CD14-positive monocyte (primary cell): ENCODE measurements around the gene PRKN. TPM values are rescaled to one million over a fixed set of nuclear protein-coding genes. Genes with fewer than 3 reads are reported as not detected.

ENCODE experiments used
- DNase-seq, 3 donors: peaks; one replicate each; pipeline ENCODE4 v3.0.0-alpha.2; 2011 to 2022
- H2AFZ ChIP-seq: 2 replicates; pipeline ENCODE4 v1.6.0; 2012; ENCODE audit warnings: mild to moderate bottlenecking, low read depth, low read length, inconsistent platforms; ENCODE audit not compliant: insufficient read depth, poor library complexity, severe bottlenecking
- H3K27ac ChIP-seq, 2 donors: 1 replicate in 1 of 2; 2 replicates in 1 of 2; pipeline ENCODE4 v1.5.1; 2012 to 2013; ENCODE audit warnings: low read length in 2 of 2, control low read depth in 1 of 2, inconsistent platforms in 1 of 2, low read depth in 1 of 2, mild to moderate bottlenecking in 1 of 2
- H3K27me3 ChIP-seq, 2 donors: one replicate each; pipeline versions ENCODE4 v1.6.0 to v1.6.1; 2011 to 2013; ENCODE audit warnings: low read length in 2 of 2; ENCODE audit not compliant: control insufficient read depth in 2 of 2, insufficient read depth in 2 of 2
- H3K36me3 ChIP-seq, 2 donors: replicated peaks in 1 of 2; 1 replicate in 1 of 2; 2 replicates in 1 of 2; pipeline versions ENCODE4 v1.5.1 to v1.6.1; 2012 to 2013; ENCODE audit warnings: low read length in 2 of 2, control low read depth in 1 of 2, inconsistent platforms in 1 of 2, mild to moderate bottlenecking in 1 of 2; ENCODE audit not compliant: insufficient read depth in 2 of 2, control insufficient read depth in 1 of 2
- H3K4me1 ChIP-seq, 2 donors: 1 replicate in 1 of 2; 2 replicates in 1 of 2; pipeline versions ENCODE4 v1.5.1 to v1.6.1; 2012 to 2013; ENCODE audit warnings: low read length in 2 of 2, control low read depth in 1 of 2, inconsistent platforms in 1 of 2, mild to moderate bottlenecking in 1 of 2, moderate library complexity in 1 of 2; ENCODE audit not compliant: insufficient read depth in 2 of 2, control insufficient read depth in 1 of 2
- H3K4me2 ChIP-seq: replicated peaks from 2 replicates; pipeline ENCODE3; 2012; ENCODE audit warnings: low read length, moderate library complexity, mild to moderate bottlenecking; ENCODE audit not compliant: poor library complexity, severe bottlenecking; ENCODE audit errors: extremely low read depth
- H3K4me3 ChIP-seq, 3 experiments: fragments of 200-600 bp in 1 of 3; sonication (generic) in 1 of 3; replicated peaks in 1 of 3; 1 replicate in 2 of 3; 2 replicates in 1 of 3; pipeline ENCODE4 v1.5.1; 2011 to 2013; ENCODE audit warnings: low read length in 3 of 3, mild to moderate bottlenecking in 3 of 3, control low read depth in 2 of 3, low read depth in 2 of 3, inconsistent platforms in 1 of 3, moderate library complexity in 1 of 3
- H3K79me2 ChIP-seq: 2 replicates; pipeline ENCODE4 v1.6.0; 2012; ENCODE audit warnings: mild to moderate bottlenecking, control low read depth, inconsistent platforms, low read length, moderate library complexity; ENCODE audit not compliant: insufficient read depth
- H3K9ac ChIP-seq: 2 replicates; pipeline ENCODE4 v1.6.0; 2017; ENCODE audit warnings: low read length, mild to moderate bottlenecking; ENCODE audit not compliant: insufficient read depth, poor library complexity, severe bottlenecking
- H3K9me3 ChIP-seq, 2 donors: replicated peaks in 1 of 2; 1 replicate in 1 of 2; 2 replicates in 1 of 2; pipeline versions ENCODE4 v1.5.1 to v1.6.1; 2012 to 2013; ENCODE audit warnings: low read length in 2 of 2, control low read depth in 1 of 2; ENCODE audit not compliant: control insufficient read depth in 1 of 2, insufficient read depth in 1 of 2
- H4K20me1 ChIP-seq: 2 replicates; pipeline ENCODE4 v1.6.0; 2012; ENCODE audit warnings: mild to moderate bottlenecking, low read length, control low read depth, moderate library complexity; ENCODE audit not compliant: insufficient read depth
- H3K27ac Mint-ChIP-seq, 7 donors: one replicate each; pipeline ENCODE4 v1.8.0; 2020; ENCODE audit warnings: mild to moderate bottlenecking in 7 of 7, mixed read lengths in 7 of 7, moderate library complexity in 6 of 7, inconsistent platforms in 2 of 7
- H3K27me3 Mint-ChIP-seq, 3 donors: one replicate each; pipeline ENCODE4 v1.8.0; 2021 to 2022; ENCODE audit warnings: low read depth in 3 of 3, mild to moderate bottlenecking in 3 of 3, mixed read lengths in 3 of 3, moderate library complexity in 3 of 3, inconsistent platforms in 1 of 3
- H3K36me3 Mint-ChIP-seq, 2 donors: one replicate each; pipeline ENCODE4 v1.8.0; 2020; ENCODE audit warnings: mixed read lengths in 2 of 2, inconsistent platforms in 1 of 2, mild to moderate bottlenecking in 1 of 2
- H3K4me1 Mint-ChIP-seq: one replicate; pipeline ENCODE4 v1.8.0; 2020; ENCODE audit warnings: mild to moderate bottlenecking, mixed read lengths
- H3K4me3 Mint-ChIP-seq, 2 donors: one replicate each; pipeline ENCODE4 v1.8.0; 2020; ENCODE audit warnings: mild to moderate bottlenecking in 2 of 2, mixed read lengths in 2 of 2, moderate library complexity in 1 of 2
- H3K9me3 Mint-ChIP-seq, 7 donors: one replicate each; pipeline ENCODE4 v1.8.0; 2020 to 2022; ENCODE audit warnings: mixed read lengths in 7 of 7, mild to moderate bottlenecking in 6 of 7, moderate library complexity in 6 of 7, inconsistent platforms in 2 of 7
- whole genome bisulfite sequencing: methylation state at CpG from one replicate; pipeline ENCODE4 v1.1.5; 2013; ENCODE audit warnings: missing lambda C conversion rate; ENCODE audit not compliant: insufficient coverage; 5-methylcytosine and 5-hydroxymethylcytosine counted together
- intact Hi-C, 2 donors: fragments of 100-400 bp; cut with micrococcal nuclease; formaldehyde crosslinking; loops; one replicate each; pipeline versions ENCODE4 v1.15.0 to v1.15.1; 2023
- polyA plus RNA-seq, 3 donors: library from polyadenylated mRNA; depleted of rRNA in 1 of 3; unstranded in 2 of 3; stranded (reverse) in 1 of 3; fragments of 300-500 nt in 2 of 3; fragments of >200 nt in 1 of 3; fragmentation: Illumina TruSeq in 2 of 3; gene quantifications; 1 replicate in 2 of 3; 2 replicates in 1 of 3; pipeline ENCODE4 v1.2.3, GENCODE V29; 2012 to 2021
- TF ChIP-seq, protein P1 (sequence below): fragments of 200-600 bp; IDR thresholded peaks from one replicate; pipeline ENCODE4 v1.8.0; 2022; ENCODE audit warnings: antibody characterized with exemption, mild to moderate bottlenecking

Gene PRKN
- polyA plus RNA-seq, 3 donors: 0.19 to 0.21 TPM; not detected in 1

DNA sequence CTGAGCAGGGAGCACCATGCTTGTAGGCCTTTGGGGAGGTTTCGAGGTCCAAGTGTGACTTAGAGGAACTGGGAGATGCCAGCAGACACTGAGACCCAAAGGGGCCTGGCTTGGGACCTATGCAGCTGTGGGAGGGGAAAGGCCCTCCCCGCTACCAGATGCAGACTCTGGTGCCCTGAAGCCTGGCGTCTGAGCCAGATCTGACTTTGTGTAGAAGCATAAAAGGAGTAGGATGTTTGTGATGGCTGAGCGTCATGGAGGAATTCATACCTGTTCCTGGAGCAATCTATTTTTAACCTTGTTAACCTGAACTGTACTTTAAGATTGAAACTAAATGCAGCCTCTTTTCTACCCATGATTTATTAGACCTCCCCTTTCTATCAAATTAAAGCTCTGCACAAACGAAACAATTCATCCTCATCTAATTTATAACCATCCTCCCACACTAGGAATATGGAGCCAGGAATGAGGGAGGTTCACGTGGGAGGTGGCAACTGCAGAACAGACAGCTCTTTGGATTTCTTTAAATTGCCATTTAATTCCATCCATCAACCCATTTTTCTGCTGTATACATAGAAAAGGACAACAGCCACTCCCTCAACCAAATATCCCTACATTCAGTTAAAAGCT lies 1281.2 kb downstream of the PRKN start:
- H3K36me3 Mint-ChIP-seq: no peaks in the 10 kb centered on the region
- Histone ChIP-seq H3K27ac (no peak overlapping the region), H4K20me1 (no peaks in the 10 kb centered on the region), H3K4me1 (no peaks in the 10 kb centered on the region), H3K4me3 (no peak overlapping the region), H3K9ac (no peak overlapping the region), H3K27me3 (no peaks in the 10 kb centered on the region), H3K36me3 (no peaks in the 10 kb centered on the region), H3K9me3 (no peaks in the 10 kb centered on the region), H3K79me2 (no peaks in the 10 kb centered on the region), H2AFZ (no peak overlapping the region), H3K4me2 (no peak overlapping the region)
- peaks cover 0 to 4% (median 3%) of the 10 kb centered on the region in 3 donors for H3K27me3 Mint-ChIP-seq
- TF ChIP-seq, protein P1, sequence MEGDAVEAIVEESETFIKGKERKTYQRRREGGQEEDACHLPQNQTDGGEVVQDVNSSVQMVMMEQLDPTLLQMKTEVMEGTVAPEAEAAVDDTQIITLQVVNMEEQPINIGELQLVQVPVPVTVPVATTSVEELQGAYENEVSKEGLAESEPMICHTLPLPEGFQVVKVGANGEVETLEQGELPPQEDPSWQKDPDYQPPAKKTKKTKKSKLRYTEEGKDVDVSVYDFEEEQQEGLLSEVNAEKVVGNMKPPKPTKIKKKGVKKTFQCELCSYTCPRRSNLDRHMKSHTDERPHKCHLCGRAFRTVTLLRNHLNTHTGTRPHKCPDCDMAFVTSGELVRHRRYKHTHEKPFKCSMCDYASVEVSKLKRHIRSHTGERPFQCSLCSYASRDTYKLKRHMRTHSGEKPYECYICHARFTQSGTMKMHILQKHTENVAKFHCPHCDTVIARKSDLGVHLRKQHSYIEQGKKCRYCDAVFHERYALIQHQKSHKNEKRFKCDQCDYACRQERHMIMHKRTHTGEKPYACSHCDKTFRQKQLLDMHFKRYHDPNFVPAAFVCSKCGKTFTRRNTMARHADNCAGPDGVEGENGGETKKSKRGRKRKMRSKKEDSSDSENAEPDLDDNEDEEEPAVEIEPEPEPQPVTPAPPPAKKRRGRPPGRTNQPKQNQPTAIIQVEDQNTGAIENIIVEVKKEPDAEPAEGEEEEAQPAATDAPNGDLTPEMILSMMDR: no peak
- H3K27ac Mint-ChIP-seq: no peak overlapping the region
- 57% methylated on average over 1 of the region's 6 CpGs for WGBS
- peaks cover 3% of the 10 kb centered on the region for H3K4me1 Mint-ChIP-seq
- intact Hi-C loops: no loop called here
- DNase-seq: no peak
- peaks cover 0 to 5% (median 1%) of the 10 kb centered on the region in 7 donors for H3K9me3 Mint-ChIP-seq
- H3K4me3 Mint-ChIP-seq: no peak overlapping the region

DNA sequence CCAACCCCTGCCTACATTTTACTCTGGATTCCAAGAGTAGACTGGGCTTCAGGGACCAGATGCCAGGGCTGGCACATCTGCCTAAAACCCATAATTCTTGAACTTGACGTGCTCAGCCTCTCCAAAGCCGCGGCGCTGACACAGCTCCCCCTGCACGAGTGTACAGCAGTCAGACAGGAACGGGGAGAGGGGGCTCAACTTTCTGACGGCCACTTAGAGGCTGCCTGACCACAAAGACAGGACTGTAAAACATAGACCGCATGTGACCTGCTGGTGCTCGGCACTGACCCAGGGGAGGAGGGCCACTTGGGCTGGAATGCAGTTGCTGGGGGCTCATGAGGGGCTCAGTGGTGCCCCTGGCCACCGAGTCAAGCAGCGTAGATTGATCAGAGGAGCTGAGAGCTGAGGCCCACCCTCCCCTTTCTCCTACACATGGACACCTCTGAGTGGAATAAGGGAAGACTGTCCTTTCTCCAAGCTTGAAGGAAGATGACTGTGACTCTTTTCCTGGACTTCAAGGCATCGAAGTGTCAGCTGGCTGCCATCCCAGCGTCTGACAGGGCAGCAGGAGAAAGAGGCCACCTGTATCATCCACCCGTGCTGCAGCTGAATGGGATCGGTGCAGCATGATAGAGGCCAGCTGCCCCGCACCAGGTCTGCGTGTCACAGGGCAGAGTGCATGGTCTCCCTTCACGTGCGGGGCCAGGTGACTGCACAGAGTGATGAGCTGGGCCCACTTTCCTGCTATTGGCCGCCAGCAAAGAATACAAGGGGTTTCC lies 1282.4 kb downstream of the PRKN start:
- intact Hi-C loops: no loop called here
- H3K4me1 ChIP-seq: no peaks in the 10 kb centered on the region
- no peaks in the 10 kb centered on the region for H3K9me3 ChIP-seq
- H2AFZ ChIP-seq: no peak overlapping the region
- no peaks in the 10 kb centered on the region for H3K36me3 ChIP-seq
- TF ChIP-seq, protein P1: no peak
- H3K27ac ChIP-seq: no peak overlapping the region
- peaks cover 0 to 4% (median 0%) of the 10 kb centered on the region in 7 donors for H3K9me3 Mint-ChIP-seq
- no peak overlapping the region for H3K4me3 ChIP-seq
- WGBS: 71% methylated on average over 17 of the region's 20 CpGs
- no peak overlapping the region for H3K9ac ChIP-seq
- peaks cover 0 to 6% (median 3%) of the 10 kb centered on the region in 3 donors for H3K27me3 Mint-ChIP-seq
- peak overlapping the region in 1 of 7 donors; percentile 46 for H3K27ac Mint-ChIP-seq
- H3K79me2 ChIP-seq: no peaks in the 10 kb centered on the region
- H3K4me3 Mint-ChIP-seq: peak overlapping the region in 1 of 2 donors; percentile 64
- H4K20me1 ChIP-seq: no peaks in the 10 kb centered on the region
- no peak for DNase-seq
- H3K4me2 ChIP-seq: no peak overlapping the region
- no peaks in the 10 kb centered on the region for H3K36me3 Mint-ChIP-seq
- H3K27me3 ChIP-seq: no peaks in the 10 kb centered on the region
- H3K4me1 Mint-ChIP-seq: peaks cover 3% of the 10 kb centered on the region
